Measurements from ENCODE around the gene ARMC5. TPM values are rescaled to one million over a fixed set of nuclear protein-coding genes. Genes with fewer than 3 reads are reported as not detected.
A peak's percentile ranks its signal among the peaks of the same experiment; 100 is the strongest.

ARMC5 gene
- total RNA-seq, 2 donors from 2014 or later, result 8.8 to 10.8 TPM

- TF ChIP-seq CTCF (IDR thresholded peaks at IDR 0.05), result no peak
- Histone ChIP-seq H3K36me3 (no peaks in the 10 kb centered on the region), H3K4me3 (peak overlapping the region; percentile 40), H3K4me1 (ENCODE audit: control insufficient read depth in 1 of 2, low read depth in 2 of 2) (peaks cover 56 to 69% of the 10 kb centered on the region in 2 donors), H3K27me3 (replicated peaks; ENCODE audit: insufficient read depth) (no peaks in the 10 kb centered on the region), H3K9me3 (no peaks in the 10 kb centered on the region), H3K27ac (peak overlapping the region; percentile 79 to 82)
- no peak for DNase-seq (ENCODE audit: low spot score)
- ATAC-seq (ENCODE audit: insufficient number of reproducible peaks, low FRiP score, low read depth), result no peak
These were observed 5.8 kb upstream of the ARMC5 start for GRCh38 chr16:31453255-31454204.

GRCh38 chr16:31455601-31456314 lies 3.5 kb upstream of the ARMC5 start:
- Histone ChIP-seq H3K4me1 (ENCODE audit: control insufficient read depth in 1 of 2, low read depth in 2 of 2) (peaks cover 61 to 77% of the 10 kb centered on the region in 2 donors), H3K27ac (no peak overlapping the region), H3K4me3 (no peak overlapping the region), H3K36me3 (no peaks in the 10 kb centered on the region), H3K9me3 (no peaks in the 10 kb centered on the region), H3K27me3 (replicated peaks; ENCODE audit: insufficient read depth) (no peaks in the 10 kb centered on the region)
- ATAC-seq (ENCODE audit: insufficient number of reproducible peaks, low FRiP score, low read depth) (no peak), DNase-seq (ENCODE audit: low spot score) (no peak)
- no peak for TF ChIP-seq CTCF (IDR thresholded peaks at IDR 0.05)

GRCh38 chr16:31456988-31457360 lies 2.3 kb upstream of the ARMC5 start:
- TF ChIP-seq CTCF (IDR thresholded peaks at IDR 0.05), result no peak
- no peaks in the 10 kb centered on the region for H3K27me3 ChIP-seq (replicated peaks; ENCODE audit: insufficient read depth)
- DNase-seq (ENCODE audit: low spot score) (no peak), ATAC-seq (ENCODE audit: insufficient number of reproducible peaks, low FRiP score, low read depth) (no peak)
- no peak overlapping the region for H3K27ac ChIP-seq
- peaks cover 55 to 71% of the 10 kb centered on the region in 2 donors for H3K4me1 ChIP-seq (ENCODE audit: control insufficient read depth in 1 of 2, low read depth in 2 of 2)
- no peaks in the 10 kb centered on the region for H3K9me3 ChIP-seq
- no peaks in the 10 kb centered on the region for H3K36me3 ChIP-seq
- no peak overlapping the region for H3K4me3 ChIP-seq

- H3K4me1 ChIP-seq (ENCODE audit: control insufficient read depth in 1 of 2, low read depth in 2 of 2), result peaks cover 45 to 58% of the 10 kb centered on the region in 2 donors
- DNase-seq (ENCODE audit: low spot score), result no peak
- H3K9me3 ChIP-seq, result no peaks in the 10 kb centered on the region
- no peaks in the 10 kb centered on the region for H3K27me3 ChIP-seq (replicated peaks; ENCODE audit: insufficient read depth)
- no peak for ATAC-seq (ENCODE audit: insufficient number of reproducible peaks, low FRiP score, low read depth)
- TF ChIP-seq CTCF (IDR thresholded peaks at IDR 0.05), result no peak
- peaks cover 6% of the 10 kb centered on the region for H3K36me3 ChIP-seq
- peak overlapping the region; percentile 85 for H3K4me3 ChIP-seq
- H3K27ac ChIP-seq, result peak overlapping the region; percentile 96 to 99
These were observed 1.0 kb upstream of the ARMC5 start for GRCh38 chr16:31458073-31458843.

Data from thoracic aorta (tissue), 2 donors.